HepG2 (cell line): ENCODE results near the gene MAGI1. TPM values are rescaled to one million over a fixed set of nuclear protein-coding genes. Genes with fewer than 3 reads are reported as not detected.

Source experiments
- ATAC-seq: fragments of 200-7000 bp; cut with Tn5 transposase; 3 replicates; pipeline ENCODE4 v1.9.1; 2020; ENCODE audit warnings: mild to moderate bottlenecking, moderate library complexity
- BruUV-seq: library from RNA; stranded (reverse); fragments of 400-500 nt; replicated peaks from 2 replicates; lab custom pipeline; 2021; lab: Mats Ljungman, UMichigan
- CTCF ChIA-PET: fragments of 300-600 bp; formaldehyde crosslinking; extraction: SDS; loops from one replicate; lab custom pipeline; 2021; ENCODE audit warnings: low total read pairs, inconsistent platforms, low intra/inter-chr PET ratio; lab: Yijun Ruan, JAX
- POLR2A ChIA-PET: fragments of 350-600 bp; sonication (Branson Sonifier 250); formaldehyde crosslinking; loops from one replicate; lab custom pipeline; 2020; ENCODE audit warnings: antibody characterized with exemption, inconsistent platforms; lab: Yijun Ruan, JAX
- DNase-seq: peaks from one replicate; pipeline ENCODE4 v3.0.0-alpha.2; 2015; ENCODE audit warnings: low spot score
- FAIRE-seq: peaks from 3 replicates; lab custom pipeline; 2011; peaks lifted over from hg19 to GRCh38; lab: Jason Lieb, UNC
- H2AFZ ChIP-seq: one replicate; pipeline ENCODE4 v1.6.1; 2011; ENCODE audit warnings: low read length, inconsistent platforms
- H3K27ac ChIP-seq: fragments of 300-600 bp; 3 replicates; pipeline ENCODE4 v1.8.0; 2011; ENCODE audit warnings: mixed run types, mild to moderate bottlenecking, mixed read lengths, low read length, inconsistent platforms; ENCODE audit not compliant: insufficient read depth; ENCODE audit errors: extremely low read length
- H3K27me3 ChIP-seq, 2 experiments: fragments of 200-600 bp in 1 of 2; 2 replicates in 1 of 2; 3 replicates in 1 of 2; pipeline versions ENCODE4 v1.6.0 to v1.8.0; 2011; ENCODE audit warnings: low read length in 2 of 2, mild to moderate bottlenecking in 2 of 2, moderate library complexity in 2 of 2, inconsistent platforms in 1 of 2; ENCODE audit not compliant: insufficient read depth in 2 of 2, control insufficient read depth in 1 of 2
- H3K36me3 ChIP-seq, 2 experiments: fragments of 200-600 bp in 1 of 2; replicated peaks in 1 of 2; 2 replicates in 1 of 2; 3 replicates in 1 of 2; pipeline versions ENCODE4 v1.5.1 to v1.8.0; 2011; ENCODE audit warnings: low read length in 2 of 2, inconsistent platforms in 1 of 2; ENCODE audit not compliant: insufficient read depth in 2 of 2, control insufficient read depth in 1 of 2
- H3K4me1 ChIP-seq: 2 replicates; pipeline ENCODE4 v1.5.1; 2012; ENCODE audit warnings: low read length, inconsistent platforms; ENCODE audit not compliant: insufficient read depth
- H3K4me2 ChIP-seq: 2 replicates; pipeline ENCODE4 v1.6.0; 2011; ENCODE audit warnings: low read depth, low read length, inconsistent platforms
- H3K4me3 ChIP-seq, 3 experiments: fragments of 200-600 bp in 1 of 3; sonication (generic), shearing (Covaris generic) in 1 of 3; replicated peaks in 1 of 3; 2 replicates each; pipeline ENCODE4 v1.5.1; 2011 to 2016; ENCODE audit warnings: low read length in 3 of 3, inconsistent platforms in 2 of 3, low read depth in 2 of 3, mild to moderate bottlenecking in 2 of 3, control low read depth in 1 of 3, mixed read lengths in 1 of 3; ENCODE audit not compliant: insufficient read depth in 1 of 3
- H3K79me2 ChIP-seq: one replicate; pipeline ENCODE4 v1.6.1; 2011; ENCODE audit warnings: low read length, inconsistent platforms; ENCODE audit not compliant: insufficient read depth
- H3K9ac ChIP-seq: 2 replicates; pipeline ENCODE4 v1.6.0; 2011; ENCODE audit warnings: mild to moderate bottlenecking, low read depth, low read length, inconsistent platforms; ENCODE audit not compliant: insufficient read depth
- H3K9me3 ChIP-seq: 2 replicates; pipeline ENCODE4 v1.5.1; 2012; ENCODE audit warnings: mild to moderate bottlenecking, low read length
- H4K20me1 ChIP-seq: 2 replicates; pipeline ENCODE4 v1.6.0; 2011; ENCODE audit warnings: inconsistent platforms, mild to moderate bottlenecking, low read length, moderate library complexity; ENCODE audit not compliant: insufficient read depth
- ATF2 ChIP-seq: sonication (generic); formaldehyde crosslinking; IDR thresholded peaks from 2 replicates; pipeline ENCODE4 v1.4.0; 2020; ENCODE audit warnings: missing genetic modification reagents
- ATF6 ChIP-seq: sonication (generic); formaldehyde crosslinking; conservative IDR thresholded peaks from 2 replicates; pipeline ENCODE4 v1.4.0; 2020; ENCODE audit warnings: missing genetic modification reagents
- CENPT ChIP-seq: sonication (generic); formaldehyde crosslinking; IDR thresholded peaks from 2 replicates; pipeline ENCODE4 v1.8.0; 2022; ENCODE audit warnings: low read depth, mild to moderate bottlenecking, moderate library complexity, missing genetic modification reagents
- DRAP1 ChIP-seq: IDR thresholded peaks from 2 replicates; pipeline ENCODE4 v1.6.1; 2016; ENCODE audit warnings: missing genetic modification reagents, missing compliant biosample characterization
- FIP1L1 ChIP-seq: fragments of 200-400 bp; formaldehyde crosslinking; IDR thresholded peaks from 2 replicates; pipeline ENCODE4 v1.6.1; 2018; ENCODE audit warnings: low read depth, mild to moderate bottlenecking, low read length, moderate library complexity, borderline replicate concordance; ENCODE audit not compliant: insufficient read depth
- HDAC6 ChIP-seq: fragments of 200-600 bp; sonication (generic); IDR thresholded peaks from 2 replicates; pipeline ENCODE4 v1.7.0; 2017; ENCODE audit warnings: mild to moderate bottlenecking, antibody characterized with exemption, low read length, low read depth
- IKZF5 ChIP-seq: IDR thresholded peaks from 2 replicates; pipeline ENCODE4 v1.6.1; 2018; ENCODE audit warnings: missing genetic modification reagents, mild to moderate bottlenecking, missing compliant biosample characterization
- MXI1 ChIP-seq: IDR thresholded peaks from 3 replicates; pipeline ENCODE4 v1.6.1; 2012; ENCODE audit warnings: low read depth, low read length, inconsistent platforms, borderline replicate concordance
- PPARG ChIP-seq: conservative IDR thresholded peaks from 2 replicates; pipeline ENCODE4 v1.6.1; 2016; ENCODE audit warnings: missing biosample characterization, missing genetic modification reagents
- RBAK ChIP-seq: sonication (generic); formaldehyde crosslinking; IDR thresholded peaks from 2 replicates; pipeline ENCODE4 v1.5.1; 2020; ENCODE audit warnings: mild to moderate bottlenecking, missing genetic modification reagents
- SRY ChIP-seq: sonication (generic); formaldehyde crosslinking; IDR thresholded peaks from 2 replicates; pipeline ENCODE4 v1.8.0; 2022; ENCODE audit warnings: mild to moderate bottlenecking, missing genetic modification reagents
- ZBTB49 ChIP-seq: sonication (generic); formaldehyde crosslinking; IDR thresholded peaks from 2 replicates; pipeline ENCODE4 v1.4.0; 2020; ENCODE audit warnings: missing genetic modification reagents, borderline replicate concordance
- ZNF136 ChIP-seq: sonication (generic); formaldehyde crosslinking; IDR thresholded peaks from 2 replicates; pipeline ENCODE4 v1.8.1; 2022; ENCODE audit warnings: low read depth, mild to moderate bottlenecking, moderate library complexity, missing genetic modification reagents
- ZNF546 ChIP-seq: sonication (generic); formaldehyde crosslinking; conservative IDR thresholded peaks from 2 replicates; pipeline ENCODE4 v1.8.1; 2023; ENCODE audit warnings: mild to moderate bottlenecking, missing genetic modification reagents
- ZNF713 ChIP-seq: sonication (generic); formaldehyde crosslinking; IDR thresholded peaks from 2 replicates; pipeline ENCODE4 v1.4.0; 2020; ENCODE audit warnings: mild to moderate bottlenecking, missing genetic modification reagents
- WGBS: methylation state at CpG from one replicate; pipeline ENCODE4 v1.1.6; 2017; ENCODE audit warnings: low lambda C conversion rate; 5-methylcytosine and 5-hydroxymethylcytosine counted together
- in situ Hi-C: cut with HindIII; loops from 2 replicates; pipeline ENCODE4 v1.10.0; 2017; ENCODE audit warnings: low pct_unique_long_range_greater_than_20kb; ENCODE audit not compliant: extremely low pct_ligation_motif_present
- intact Hi-C: fragments of 100-400 bp; cut with micrococcal nuclease; formaldehyde crosslinking; loops from one replicate; pipeline ENCODE4 v1.10.0; 2022; ENCODE audit not compliant: unreplicated experiment
- polyA plus RNA-seq, 8 experiments: library from polyadenylated mRNA; depleted of rRNA in 3 of 8; stranded (reverse) in 7 of 8; unstranded in 1 of 8; fragments of >200 nt; fragmentation: Illumina TruSeq in 4 of 8; extraction: Trizol in 4 of 8; gene quantifications; 2 replicates each; pipeline versions ENCODE4 v1.2.1 to v1.2.3, GENCODE V29; 2011 to 2016; ENCODE audit warnings: low read depth in 4 of 8, missing spikeins in 1 of 8, mixed read lengths in 1 of 8; ENCODE audit not compliant: insufficient read depth in 1 of 8
- total RNA-seq, 5 experiments: library from RNA; depleted of rRNA; stranded (reverse); fragments of >200 nt; fragmentation: Illumina TruSeq; extraction: Trizol; gene quantifications; 2 replicates each; pipeline ENCODE4 v1.2.3, GENCODE V29; 2016; ENCODE audit warnings: low read depth in 1 of 5

The MAGI1 gene
- total and polyA plus RNA-seq, 2 of the 13 experiments (the other 11 are each of a cell fraction or from before 2014, with no cell fraction given), result 22.2 to 26.0 TPM

DNA sequence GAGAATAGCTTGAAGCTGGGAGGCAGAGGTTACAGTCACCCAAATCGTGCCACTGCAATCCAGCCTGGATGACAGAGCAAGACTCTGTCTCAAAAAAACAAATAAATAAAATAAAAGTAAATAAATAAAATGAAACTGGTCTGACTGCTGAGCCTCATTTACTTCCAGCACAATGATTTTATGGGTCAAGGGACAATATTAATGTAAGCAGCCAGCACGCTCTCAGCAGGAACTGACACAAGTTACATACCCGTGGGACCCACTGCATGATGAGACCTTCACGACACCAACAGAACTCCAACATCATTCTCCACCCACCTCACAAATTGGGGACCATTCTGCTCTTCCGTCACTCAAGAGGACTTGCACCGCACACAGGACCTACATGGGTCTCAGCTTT is 230.3 kb downstream of the MAGI1 start (continued):
- TF ChIP-seq RBAK (CRISPR knock-in tag), result no peak
- TF ChIP-seq MXI1, result no peak
- no peak for TF ChIP-seq ZNF136
- TF ChIP-seq HDAC6, result no peak
- TF ChIP-seq ZNF713 (CRISPR knock-in tag), result no peak
- no peak for TF ChIP-seq IKZF5 (CRISPR knock-in tag)
- no peak for TF ChIP-seq PPARG (CRISPR knock-in tag)
- no peak for TF ChIP-seq FIP1L1

DNA sequence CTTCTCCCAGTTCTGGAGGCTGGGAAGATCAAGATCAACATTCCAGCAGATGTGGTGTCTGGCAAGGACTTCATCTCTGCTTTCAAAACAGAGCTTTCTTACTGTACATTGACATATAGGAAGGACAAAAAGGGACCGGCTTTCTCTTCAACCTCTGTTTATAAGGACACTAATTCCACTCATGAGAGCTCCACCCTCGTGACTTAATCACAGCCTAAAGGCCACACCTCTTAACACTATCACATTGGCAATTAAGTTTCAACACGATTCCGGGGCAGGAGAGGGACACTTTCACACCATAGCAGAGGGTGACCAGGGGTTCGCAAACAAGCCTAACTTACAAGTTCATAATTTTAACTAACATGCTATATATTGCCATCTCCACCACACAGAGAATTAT is 231.5 kb downstream of the MAGI1 start:
- H3K4me3 ChIP-seq, result no peak overlapping the region
- no peak for DNase-seq
- H4K20me1 ChIP-seq, result peaks cover 6% of the 10 kb centered on the region
- in situ Hi-C loops, result no loop called here
- FAIRE-seq, result no peak
- H3K27ac ChIP-seq, result no peak overlapping the region
- peaks cover 0 to 1% of the 10 kb centered on the region in 2 experiments; a peak in 2 of 5 replicates for H3K36me3 ChIP-seq
- BruUV-seq, result no TSS peak
- no peaks in the 10 kb centered on the region for H3K27me3 ChIP-seq
- no peak overlapping the region for H3K9ac ChIP-seq
- H3K9me3 ChIP-seq, result no peaks in the 10 kb centered on the region
- ChIA-PET POLR2A (no interaction called here), CTCF (no interaction called here)
- peaks cover 5% of the 10 kb centered on the region for H3K4me1 ChIP-seq
- H3K4me2 ChIP-seq, result no peak overlapping the region
- ATAC-seq, result no peak
- H3K79me2 ChIP-seq, result peaks cover 36% of the 10 kb centered on the region
- intact Hi-C loops, result no loop called here
- no peak overlapping the region for H2AFZ ChIP-seq
- 94% methylated on average over 5 of the region's 5 CpGs for WGBS
- TF ChIP-seq ZNF546 (CRISPR knock-in tag) (no peak), DRAP1 (no peak), ZBTB49 (CRISPR knock-in tag) (no peak), ATF2 (CRISPR knock-in tag) (no peak), CENPT (CRISPR knock-in tag) (no peak), ZNF136 (no peak), SRY (CRISPR knock-in tag) (no peak), ATF6 (no peak)
